GM12801 (cell line): ENCODE results near the gene PTCD1.

Source experiments
- TF ChIP-seq, protein P1 (sequence below): IDR thresholded peaks from one replicate; pipeline ENCODE4 v1.5.1; 2011; ENCODE audit warnings: control low read depth; ENCODE audit not compliant: insufficient read length; ENCODE audit errors: extremely low read depth

Gene PTCD1, protein sequence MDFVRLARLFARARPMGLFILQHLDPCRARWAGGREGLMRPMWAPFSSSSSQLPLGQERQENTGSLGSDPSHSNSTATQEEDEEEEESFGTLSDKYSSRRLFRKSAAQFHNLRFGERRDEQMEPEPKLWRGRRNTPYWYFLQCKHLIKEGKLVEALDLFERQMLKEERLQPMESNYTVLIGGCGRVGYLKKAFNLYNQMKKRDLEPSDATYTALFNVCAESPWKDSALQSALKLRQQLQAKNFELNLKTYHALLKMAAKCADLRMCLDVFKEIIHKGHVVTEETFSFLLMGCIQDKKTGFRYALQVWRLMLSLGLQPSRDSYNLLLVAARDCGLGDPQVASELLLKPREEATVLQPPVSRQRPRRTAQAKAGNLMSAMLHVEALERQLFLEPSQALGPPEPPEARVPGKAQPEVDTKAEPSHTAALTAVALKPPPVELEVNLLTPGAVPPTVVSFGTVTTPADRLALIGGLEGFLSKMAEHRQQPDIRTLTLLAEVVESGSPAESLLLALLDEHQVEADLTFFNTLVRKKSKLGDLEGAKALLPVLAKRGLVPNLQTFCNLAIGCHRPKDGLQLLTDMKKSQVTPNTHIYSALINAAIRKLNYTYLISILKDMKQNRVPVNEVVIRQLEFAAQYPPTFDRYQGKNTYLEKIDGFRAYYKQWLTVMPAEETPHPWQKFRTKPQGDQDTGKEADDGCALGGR

DNA sequence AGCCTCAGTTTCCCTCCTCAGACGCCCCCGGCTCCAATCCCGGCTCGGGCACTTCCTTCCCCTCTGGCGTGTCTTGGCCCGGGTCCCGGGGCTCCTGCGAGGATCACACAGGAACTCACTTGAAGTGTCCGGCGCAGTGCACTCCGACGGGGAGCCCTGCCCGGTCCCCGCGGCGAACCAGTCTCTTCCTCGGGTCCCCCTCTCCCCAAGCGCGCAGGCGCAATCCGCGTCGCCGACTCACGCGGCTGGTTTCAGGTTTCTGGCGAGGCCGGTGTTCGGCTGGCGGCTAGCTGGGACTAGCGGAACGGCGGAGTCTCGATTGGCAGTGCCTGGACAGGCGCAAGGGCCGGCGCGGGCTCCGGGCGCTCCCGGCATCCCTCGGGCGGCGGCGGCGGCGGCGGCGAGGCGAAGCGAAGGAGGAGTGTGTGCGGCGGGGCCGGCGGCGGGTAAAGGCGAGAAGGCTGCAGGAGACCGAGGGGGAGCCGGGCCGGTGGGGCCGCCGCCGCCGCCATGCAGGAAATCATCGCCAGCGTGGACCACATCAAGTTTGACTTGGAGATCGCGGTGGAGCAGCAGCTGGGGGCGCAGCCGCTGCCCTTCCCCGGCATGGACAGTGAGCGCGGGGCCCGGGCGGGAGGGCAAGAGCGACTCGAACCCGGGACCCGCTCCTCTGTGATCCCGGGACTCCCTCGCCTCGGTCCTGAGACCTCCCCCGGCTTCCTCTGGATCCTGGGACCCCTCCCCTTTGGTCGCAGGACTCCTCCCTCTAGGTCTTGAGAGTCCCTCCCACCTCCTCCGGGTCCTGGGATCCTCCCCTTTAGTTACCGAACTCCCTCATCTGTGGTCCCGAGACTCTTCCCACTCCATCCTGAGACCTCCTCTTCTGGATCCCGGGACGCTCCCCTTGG, at the start of gene PTCD1, which contains the start of gene CPSF4:
Gene PTCD1 (minus strand): TSS at position 226 of the 908 bp plus-strand sequence. CDS start 3,556 bp downstream, outside the sequence.
Gene CPSF4 (plus strand): TSS at position 371 of the 908 bp plus-strand sequence. CDS start 140 bp downstream, at position 511.
- TF ChIP-seq, protein P1, sequence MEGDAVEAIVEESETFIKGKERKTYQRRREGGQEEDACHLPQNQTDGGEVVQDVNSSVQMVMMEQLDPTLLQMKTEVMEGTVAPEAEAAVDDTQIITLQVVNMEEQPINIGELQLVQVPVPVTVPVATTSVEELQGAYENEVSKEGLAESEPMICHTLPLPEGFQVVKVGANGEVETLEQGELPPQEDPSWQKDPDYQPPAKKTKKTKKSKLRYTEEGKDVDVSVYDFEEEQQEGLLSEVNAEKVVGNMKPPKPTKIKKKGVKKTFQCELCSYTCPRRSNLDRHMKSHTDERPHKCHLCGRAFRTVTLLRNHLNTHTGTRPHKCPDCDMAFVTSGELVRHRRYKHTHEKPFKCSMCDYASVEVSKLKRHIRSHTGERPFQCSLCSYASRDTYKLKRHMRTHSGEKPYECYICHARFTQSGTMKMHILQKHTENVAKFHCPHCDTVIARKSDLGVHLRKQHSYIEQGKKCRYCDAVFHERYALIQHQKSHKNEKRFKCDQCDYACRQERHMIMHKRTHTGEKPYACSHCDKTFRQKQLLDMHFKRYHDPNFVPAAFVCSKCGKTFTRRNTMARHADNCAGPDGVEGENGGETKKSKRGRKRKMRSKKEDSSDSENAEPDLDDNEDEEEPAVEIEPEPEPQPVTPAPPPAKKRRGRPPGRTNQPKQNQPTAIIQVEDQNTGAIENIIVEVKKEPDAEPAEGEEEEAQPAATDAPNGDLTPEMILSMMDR, result no peak

DNA sequence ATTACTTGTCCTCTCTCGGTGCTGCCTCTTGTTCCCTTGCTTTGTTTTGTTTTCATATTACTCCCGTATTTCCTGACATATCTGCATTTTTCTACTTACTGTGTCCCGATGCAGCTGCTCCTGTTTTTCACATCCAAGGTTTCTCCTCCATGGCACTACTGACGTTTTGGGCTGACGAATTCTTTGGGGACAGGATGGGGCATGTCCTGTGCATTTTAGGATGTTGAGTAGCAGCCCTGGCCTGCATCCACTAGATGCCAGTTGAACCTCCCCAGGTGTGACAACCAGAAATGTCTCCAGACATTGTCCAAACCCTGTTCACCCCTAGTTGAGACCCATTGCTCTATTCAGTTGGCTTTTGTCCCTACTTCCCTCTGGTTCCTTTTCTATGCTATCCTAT, 46.5 kb upstream of the PTCD1 start:
- TF ChIP-seq, protein P1, result no peak

DNA sequence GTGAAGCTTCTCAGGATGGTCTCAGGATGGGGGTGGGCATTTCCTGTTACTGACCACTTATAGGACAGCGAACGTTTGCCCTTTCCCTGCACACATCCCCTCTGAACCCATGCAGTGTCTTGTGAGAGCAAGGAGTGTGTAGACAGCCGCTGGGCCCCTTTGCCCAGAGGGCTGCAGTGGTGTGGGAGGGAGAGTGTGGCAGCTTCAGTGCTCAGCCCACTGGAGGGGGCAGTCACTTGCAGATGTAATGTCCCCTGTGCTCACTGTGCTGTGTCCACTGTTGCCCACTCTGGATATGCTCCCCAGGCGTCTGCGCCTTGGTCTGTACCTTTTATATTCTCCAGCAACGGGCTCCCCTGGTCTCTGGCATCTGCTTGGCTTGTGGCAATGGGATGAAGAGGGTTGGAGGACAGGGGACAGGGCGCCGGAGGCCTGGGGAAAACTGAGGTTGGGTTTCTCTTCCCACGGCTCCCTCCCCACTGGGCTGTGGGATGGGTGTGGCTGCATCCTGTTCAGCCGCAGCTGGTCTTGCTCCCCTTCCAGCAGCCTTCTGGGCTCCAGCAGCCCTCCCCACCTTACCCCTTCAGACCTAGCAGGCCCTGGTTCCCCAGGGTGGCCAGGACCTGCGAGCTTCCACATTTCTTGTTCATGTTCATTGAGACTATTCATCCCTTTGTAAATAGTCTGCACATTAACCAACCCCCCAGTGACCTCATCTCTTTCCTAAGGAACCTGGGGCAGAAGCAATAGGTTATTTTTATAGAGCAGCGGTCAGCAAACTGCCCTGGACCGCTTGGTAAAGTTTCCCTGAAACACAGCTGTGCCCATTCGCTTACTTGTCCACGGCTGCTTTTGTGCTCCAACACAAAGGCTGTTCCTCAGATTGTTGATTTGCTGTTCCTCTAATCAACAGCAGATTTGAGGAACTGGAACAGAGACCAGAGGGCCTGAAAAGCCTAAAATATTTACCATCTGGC, 40.2 kb upstream of the PTCD1 start:
- TF ChIP-seq, protein P1, result no peak

DNA sequence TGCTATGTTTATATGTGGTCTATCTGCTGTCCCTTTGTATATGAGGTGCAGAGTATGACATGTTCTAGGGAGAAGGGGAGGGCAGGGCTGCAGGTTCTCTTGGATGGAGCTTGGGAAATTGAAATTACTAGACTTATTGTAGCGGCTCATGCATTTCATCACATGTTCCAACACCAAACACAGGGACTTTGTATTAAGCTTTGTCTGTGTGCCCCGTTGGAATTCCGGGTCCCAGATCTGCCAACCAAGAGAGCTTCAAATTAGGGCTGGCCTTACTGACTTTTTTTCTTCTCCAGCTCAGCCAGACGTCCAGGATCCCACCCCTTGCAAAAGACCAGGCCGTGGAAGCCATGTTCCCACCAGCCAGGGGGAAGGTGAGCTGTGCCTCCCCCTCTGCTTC, 37.5 kb upstream of the PTCD1 start:
- TF ChIP-seq, protein P1, result no peak

DNA sequence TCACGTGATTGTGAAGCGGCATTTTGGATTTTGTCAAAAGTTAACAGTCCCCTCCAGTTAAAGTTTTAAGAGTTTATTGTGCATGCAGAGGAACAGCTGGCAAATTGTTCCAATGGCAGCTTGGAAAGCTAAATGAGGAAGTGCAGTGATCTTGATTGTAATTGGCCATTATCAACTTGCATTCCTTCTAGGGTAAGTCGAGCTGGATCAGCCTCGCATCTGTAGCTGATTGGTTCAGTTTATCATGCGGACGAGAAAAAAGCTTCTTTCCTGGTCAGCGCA, 34.7 kb upstream of the PTCD1 start:
- TF ChIP-seq, protein P1, result no peak

DNA sequence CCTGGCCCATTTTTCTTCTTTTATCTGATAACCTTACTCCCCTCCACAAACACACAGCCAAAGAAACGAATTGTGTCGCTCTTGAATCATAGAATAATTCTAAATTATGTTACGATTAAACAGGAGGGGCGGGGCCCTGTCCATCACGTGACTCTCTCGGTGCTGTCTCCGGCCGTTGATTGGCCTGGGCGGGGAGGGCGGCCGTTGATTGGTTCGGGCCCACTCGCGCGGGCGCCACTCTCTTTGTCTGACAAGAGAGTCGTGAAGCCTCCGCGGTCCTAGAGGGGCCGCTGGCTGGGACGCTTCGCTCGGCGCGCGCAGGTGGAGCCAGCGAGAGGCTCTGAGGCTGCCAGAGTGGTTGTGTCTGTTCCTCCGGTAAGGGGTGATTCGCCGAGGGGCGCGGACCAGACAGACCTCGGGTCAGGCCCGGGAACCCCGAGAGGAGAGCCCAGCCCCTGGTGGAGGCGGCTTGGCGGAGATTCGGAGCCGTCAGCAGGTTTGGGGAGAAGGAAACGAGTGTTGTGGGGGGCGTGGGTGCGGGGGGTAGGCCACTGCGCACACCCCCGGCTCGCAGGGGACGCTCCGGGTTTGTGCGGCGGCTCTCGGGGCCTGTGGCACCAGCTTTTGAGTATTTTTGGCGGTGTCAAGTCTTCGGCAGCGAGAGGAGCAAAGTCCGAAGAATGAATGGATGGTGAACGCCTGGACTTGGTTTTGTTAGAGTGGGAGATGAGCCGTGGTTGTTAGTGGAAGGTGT, 34.1 kb upstream of the PTCD1 start, which contains the start of gene ZNF789:
Gene ZNF789 (plus strand): TSS at position 330 of the 754 bp plus-strand sequence. CDS start 3,567 bp downstream, outside the sequence.
- TF ChIP-seq, protein P1, result no peak
